GM19452 (cell line): Measurements from ENCODE around the gene RALB.

Experiments used
- ATAC-seq: cut with Tn5 transposase; IDR thresholded peaks from one replicate; pipeline ENCODE4 v1.9.1; 2021; ENCODE audit not compliant: unreplicated experiment

The RALB gene

DNA sequence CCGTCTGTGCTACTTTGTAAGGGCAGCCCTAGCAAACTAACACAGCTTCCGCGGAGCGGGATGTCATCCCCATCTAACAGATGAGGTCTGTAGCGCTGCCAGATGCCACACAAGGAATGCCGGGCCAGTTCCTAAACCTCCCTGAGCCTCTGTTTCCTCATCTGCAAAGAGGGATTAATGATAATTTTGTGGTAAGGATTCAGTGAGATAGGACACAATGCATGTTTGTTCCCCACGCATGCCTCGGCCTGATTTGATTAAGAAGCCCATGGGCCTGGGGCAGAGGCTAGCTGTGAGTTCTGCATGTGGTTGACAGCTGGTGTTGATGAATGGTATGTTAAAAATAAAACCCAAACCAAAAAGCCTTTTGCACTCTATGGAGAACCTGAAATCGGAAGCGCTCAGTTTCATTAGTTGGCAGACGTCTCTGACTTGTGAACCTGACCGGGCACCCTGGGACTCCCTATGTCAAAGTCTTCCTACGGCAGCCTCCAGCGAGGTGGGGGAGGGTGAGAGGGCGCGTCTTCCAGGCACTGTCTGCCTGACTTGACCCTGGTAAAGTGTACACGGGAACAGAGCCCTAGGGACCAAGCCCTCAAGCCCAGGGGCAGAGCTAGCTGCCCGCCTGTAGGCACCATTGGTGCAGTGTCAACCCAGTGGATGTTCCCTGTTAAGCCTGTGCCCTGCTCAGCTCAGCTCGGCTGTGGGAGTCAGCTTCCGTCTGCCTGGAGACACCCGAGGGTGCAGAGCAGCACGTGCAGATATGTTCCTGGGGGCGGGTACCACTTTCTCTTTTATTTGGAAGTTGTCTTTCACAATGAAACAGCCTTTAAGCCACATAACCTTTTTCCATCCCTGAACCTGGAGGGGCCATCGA, 78.5 kb downstream of the RALB start:
- no peak for ATAC-seq

DNA sequence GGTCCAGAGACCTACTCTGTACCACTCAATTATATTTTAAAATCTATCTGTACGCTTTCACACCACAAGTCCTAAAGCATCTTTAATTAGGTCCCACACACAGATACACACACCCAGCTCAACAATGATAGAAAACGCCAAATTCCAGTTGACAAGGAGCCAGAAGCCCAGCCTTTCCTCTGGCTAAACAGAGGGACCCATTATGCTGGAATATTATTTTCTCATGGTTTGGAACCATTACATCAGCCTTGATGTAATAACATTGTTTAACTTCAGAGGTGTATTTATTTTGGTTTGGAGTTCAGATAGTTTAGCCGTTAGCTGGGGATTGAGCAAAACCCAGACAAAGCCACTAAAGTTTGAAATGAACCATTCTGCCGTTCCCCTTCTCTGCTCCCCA, 79.3 kb downstream of the RALB start:
- no peak for ATAC-seq

DNA sequence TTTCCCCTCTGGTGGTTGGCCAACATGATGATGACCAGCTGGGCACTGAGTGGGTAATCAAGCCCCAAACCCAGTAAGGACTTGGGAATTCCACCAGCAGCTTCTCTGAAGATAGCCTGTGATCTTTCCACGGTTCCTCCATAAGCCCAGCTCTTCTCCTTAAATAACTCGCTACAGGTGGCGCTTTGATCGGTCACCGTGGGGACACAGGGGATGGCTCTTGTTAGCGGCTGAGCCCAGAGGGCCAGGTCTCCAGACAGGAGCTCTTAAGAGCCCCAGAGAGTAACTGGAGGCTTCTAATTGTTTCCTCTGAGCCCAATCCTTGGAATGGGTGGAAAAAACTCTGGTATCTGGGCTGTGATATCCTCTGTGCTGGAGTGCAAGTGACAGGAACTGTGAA, 79.7 kb downstream of the RALB start:
- no peak for ATAC-seq

DNA sequence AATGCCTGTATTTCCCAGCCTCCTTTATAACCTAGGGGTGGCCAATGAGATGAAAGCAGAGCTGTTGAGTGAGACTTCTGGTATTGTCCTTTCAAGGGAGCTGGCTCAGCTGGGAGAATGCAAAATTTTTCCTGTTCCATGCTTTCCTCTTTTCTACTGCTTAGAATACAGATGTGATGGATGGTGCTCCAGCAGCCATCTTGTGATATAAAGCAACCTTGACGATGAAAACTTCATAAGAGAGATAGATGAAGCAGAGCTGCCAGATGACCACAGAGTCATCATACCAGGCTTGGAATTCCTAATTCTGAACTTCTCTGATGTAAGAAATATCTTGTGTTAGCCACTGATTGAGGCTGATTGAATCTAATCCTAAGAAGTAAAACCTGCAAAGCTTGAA, 81.4 kb downstream of the RALB start:
- no peak for ATAC-seq

DNA sequence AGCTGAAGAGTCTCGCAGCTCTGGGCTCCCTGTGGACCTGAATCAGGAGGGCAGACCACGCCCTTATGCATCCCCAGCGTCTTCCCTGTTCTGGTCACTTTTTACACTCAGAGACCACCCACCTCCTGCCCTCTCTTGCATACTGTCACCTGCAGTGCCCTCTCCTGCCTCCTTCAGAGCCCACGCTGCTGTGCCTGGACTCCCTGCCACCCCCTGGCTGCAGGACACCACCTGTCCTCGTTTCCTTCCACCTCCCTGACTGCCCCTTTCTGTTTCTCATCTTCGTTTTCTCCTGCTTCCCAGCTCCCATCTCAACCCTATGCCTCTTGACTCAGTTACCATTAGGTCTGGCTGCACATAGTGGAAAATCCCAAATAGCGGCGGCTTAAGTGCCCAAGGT, 84.1 kb downstream of the RALB start:
- ATAC-seq: no peak

DNA sequence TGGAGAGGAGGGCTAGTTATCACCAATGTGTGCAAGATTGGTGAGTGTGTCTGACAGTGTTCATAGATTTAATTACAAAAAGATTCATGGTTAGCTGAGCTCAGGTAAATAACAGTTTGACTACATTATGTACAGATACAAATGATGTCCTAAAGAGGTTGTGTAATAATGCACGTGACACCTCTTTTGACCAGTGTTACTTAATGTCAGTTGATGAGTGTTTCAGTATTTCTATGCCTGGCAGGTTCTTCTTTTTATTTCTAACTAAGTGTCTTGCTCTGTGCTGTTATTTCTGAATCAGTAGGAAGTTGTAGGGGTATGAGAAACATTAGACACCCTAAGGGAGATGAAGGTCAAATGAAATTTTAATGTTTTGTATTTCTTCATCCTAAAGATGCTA, 85.4 kb downstream of the RALB start:
- no peak for ATAC-seq

DNA sequence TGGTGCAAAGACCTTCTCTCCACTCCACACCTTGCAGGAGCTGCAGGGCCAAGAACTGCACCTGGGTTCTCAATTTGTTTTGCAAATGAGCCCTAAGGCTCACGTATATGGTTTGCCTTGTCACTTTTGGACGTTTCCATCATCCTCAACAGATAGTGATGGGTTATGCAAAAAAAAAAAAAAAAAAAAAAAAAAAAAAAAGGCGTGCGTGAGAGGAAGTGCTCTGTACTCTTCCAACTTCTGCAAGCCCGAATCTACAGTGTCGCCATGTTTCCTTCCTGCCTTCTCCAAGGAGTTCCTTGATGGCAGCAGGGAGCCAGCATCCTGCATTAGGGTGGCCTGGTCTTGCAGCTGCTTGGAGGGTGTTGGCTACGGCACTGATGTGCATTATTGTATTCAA, 89.3 kb downstream of the RALB start:
- ATAC-seq: no peak

DNA sequence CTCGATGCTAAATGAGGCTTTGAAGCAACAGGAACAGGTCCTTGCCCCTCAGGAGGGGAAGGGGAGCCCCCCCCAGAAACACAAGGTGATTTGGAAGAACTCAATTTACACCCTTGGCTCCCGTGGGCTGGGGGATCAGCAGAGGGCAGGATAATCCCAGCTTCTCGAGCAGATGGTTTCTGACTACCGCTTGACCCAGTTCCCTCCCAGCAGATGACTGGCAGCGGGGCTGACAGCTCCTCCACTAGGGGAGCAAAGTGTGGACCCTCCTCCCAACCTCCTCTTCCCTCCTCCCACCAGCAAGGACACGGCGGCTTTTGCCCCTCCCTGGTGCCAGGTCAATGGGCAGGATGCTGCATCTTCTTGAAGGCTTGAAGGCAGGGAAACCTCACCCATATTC, 89.8 kb downstream of the RALB start:
- ATAC-seq: no peak

DNA sequence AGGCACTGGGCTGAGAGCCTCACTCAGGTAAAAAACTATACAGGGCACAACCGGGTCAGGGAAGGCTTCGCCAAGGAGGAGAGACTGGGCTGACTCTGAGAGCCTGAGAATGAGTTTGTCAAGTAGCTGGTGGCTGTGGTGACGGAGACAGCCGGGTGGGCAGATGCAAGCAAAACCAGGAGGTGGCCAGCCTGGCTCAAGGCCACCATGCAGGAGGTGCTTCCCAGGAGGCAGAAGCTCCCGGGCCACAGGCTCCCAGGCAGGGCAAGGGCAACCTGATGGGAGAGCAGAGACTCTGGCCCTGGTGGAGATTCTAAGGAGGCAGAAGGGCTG, 90.4 kb downstream of the RALB start:
- no peak for ATAC-seq

DNA sequence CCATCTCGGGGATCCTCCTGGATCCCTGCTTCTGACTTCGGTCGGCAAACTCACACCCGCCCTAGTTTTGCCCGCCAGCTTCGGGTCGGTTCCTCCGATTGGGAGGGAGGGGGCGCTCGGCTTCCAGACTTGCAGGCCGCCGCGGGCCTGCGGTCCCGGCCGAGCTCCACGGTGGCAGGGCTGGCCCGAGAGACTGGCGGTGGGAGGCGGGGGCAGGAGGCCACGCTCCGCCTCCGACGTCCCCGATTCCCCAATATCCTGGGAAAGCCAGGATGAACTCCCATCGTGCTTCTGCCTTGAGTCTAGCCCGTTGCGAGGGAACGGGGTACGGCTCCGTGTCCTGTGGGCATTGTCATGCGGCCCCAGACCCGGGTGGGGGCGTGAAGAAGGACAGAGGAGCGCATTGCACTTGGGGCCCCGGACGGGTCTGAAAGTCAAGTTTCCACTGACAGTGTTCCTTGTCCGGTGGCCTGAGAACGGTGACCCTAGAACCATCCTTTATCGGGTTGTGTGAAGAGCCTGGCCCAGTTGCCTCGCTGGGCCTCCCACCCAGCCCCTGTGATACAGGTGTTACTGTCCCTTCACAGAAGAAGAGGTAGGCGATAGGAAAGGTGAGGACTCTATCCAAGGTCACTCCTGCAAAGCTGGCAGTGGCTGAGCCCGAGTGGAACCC, 90.9 kb downstream of the RALB start:
- ATAC-seq: no peak
